NCI-H446 treated with DMSO at 0.1 percent for 48 hours (cell line): Measurements from ENCODE around the gene SELE.
A peak's percentile ranks its signal among the peaks of the same experiment; 100 is the strongest.
"Not testable (repeated sequence)": the region's sequence is repeated elsewhere in the genome, so short reads cannot be mapped to it uniquely, and the experiment has no call there.

ENCODE experiments used
- DNase-seq: peaks from one replicate; lab custom pipeline; 2025; lab: John Stamatoyannopoulos, UW

The SELE gene

DNA sequence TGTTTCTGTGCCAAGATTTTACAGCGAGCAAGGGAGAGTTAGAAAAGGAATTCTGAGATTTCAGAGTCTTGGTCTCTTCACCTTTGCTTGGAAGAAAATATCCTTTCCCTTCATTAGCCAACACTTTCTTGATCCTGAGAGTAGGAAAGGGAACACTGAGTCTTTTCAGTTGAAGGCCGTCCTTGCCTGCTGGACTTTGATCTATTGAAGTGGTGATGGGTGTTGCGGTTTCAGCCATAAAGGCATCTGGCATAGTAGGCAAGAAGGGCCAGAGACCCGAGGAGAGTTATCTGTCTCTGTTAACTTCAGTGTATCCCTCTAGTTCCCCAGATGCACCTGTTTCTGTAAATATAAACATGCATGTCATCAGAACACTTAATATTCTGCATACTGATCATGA, 9.7 kb downstream of the SELE start:
- no peak for DNase-seq

DNA sequence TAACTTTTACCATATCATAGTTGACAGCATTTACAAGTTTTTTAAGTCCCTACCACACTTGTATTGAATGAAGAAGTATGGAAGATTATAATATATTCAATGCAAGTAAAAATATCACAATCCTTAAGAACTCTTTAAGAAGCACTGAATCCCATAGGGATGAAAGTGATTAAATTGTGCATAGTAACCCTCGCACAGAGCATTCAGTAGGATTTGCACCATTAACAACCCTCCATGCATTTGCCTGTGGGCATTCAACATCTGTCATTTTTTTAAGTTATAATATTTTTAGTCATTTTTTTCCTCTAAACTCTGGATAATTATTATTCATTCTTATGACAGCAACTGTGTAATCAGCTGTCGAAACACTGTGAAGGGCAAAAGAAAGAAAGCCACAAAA, 10.1 kb downstream of the SELE start:
- no peak for DNase-seq

DNA sequence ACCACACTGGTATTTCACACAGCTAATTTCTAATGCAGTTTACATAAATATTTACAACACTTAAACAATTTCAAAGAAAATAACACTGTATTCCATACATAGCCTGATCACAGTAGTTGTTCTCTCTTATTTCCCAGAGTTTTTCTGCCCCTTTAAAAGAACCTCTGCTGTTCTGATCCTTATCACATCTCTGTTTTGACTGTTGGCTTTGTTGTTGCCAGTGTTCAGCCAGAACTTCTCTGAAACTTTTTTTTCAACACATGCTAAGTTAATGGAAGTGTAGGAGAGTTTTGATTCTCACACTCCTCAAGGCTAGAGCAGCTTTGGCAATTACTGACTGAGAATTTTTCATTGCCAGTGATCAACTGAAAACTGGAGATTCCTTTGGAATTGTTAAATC, 11.1 kb downstream of the SELE start:
- DNase-seq: no peak

DNA sequence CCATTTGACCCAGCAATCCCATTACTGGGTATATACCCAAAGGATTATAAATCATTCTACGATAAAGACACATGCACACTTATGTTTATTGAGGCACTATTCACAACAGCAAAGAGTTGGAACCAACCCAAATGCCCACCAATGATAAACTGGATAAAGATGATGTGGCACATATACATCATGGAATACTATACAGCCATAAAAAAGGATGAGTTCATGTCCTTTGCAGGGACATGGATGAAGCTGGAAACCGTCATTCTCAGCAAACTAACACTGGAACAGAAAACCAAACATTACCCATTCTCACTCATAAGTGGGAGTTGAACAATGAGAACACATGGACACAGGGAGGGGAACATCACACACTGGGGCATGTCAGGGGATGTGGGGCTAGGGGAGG, 18.8 kb downstream of the SELE start:
- not testable (repeated sequence) for DNase-seq

DNA sequence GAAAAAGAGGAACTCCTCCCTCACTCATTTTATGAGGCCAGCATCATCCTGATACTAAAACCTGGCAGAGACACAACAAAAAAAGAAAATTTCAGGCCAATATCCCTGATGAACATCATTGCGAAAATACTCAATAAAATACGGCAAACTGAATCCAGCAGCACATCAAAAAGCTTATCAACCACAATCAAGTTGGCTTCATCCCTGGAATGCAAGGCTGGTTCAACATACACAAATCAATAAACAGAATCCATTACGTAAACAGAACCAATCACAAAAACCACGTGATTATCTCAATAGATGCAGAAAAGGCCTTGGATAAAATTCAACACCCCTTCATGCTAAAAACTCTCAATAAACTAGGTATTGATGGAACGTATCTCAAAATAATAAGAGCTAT, 20.8 kb downstream of the SELE start:
- DNase-seq: not testable (repeated sequence)

DNA sequence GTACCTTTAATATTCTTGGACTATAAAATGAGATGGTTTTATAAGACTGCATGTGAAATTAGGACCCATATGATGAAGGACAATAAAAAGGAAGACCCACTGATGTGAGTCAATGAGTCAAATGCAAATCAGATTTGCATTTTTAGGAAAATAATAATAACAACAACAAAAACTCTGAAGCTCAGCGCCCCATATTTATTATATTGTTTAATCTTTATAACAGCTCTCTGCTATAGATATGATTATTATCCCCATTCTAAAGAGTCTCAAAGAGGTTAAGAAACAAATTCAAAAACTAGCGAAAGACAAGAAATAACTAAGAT, 21.6 kb downstream of the SELE start:
- no peak for DNase-seq

DNA sequence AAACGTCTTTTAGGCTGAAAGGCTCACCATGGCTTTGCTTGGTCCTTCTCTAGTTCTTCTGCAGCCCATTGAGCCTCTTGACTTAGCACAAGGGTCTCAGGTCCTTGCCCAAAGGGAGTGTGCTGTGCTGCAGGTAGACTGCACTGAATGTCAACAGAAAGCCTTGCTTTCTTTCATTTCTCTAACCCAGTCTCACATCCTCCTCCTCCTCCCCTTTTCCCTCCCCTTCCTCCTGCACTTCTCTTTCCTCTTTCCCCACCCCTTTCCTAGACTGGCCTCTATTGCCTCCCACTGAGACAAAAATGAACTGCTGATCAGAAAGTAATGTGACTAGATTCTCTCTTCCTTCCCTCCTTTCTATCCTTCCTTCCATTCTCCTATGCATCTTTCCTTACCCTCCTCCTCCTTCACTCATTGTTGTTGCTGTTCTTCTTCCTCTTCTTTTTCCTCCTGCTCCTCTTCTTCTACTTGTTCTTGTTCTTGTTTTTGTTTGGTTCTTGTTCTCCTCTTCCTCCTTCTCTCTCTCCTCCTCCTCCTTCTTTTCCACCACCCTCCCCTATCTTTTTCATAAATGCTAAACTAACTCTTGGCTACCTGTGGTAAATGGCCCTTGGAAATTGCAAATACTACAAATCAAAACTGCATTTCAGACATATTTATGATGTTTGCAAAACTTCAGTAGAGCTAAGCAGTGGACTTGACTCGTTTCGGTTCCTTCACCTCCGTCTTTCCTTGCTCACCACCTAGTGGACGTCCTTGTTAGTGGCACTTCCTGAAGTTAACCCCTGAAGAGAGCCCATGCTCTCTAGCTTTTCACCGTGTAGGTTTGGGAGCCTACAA, 22.2 kb downstream of the SELE start, which contains the start of gene SELL:
SELL (minus strand) TSS at position 152 of the 840 bp plus-strand sequence; CDS start at position 30, 122 bp downstream.
- DNase-seq: peak; percentile 22

DNA sequence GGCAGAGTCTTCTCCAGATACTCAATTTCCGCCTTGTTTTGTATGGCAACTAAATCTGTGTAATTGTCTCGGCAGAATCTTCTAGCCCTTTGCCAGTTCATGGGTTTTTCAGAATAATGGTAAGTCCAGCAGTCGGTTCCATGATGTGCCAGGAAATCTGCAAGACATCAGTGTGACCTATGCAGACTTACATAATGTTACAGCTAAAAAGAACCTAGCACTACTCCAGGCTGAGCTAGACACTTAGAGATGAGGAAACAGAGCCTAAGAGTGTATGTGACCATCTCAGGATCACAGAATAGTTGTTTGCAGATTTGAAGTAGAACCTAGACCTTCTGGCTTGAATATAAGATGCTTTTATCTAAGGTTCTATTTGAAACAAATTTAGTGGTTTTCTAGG, 25.2 kb downstream of the SELE start:
- DNase-seq: no peak

DNA sequence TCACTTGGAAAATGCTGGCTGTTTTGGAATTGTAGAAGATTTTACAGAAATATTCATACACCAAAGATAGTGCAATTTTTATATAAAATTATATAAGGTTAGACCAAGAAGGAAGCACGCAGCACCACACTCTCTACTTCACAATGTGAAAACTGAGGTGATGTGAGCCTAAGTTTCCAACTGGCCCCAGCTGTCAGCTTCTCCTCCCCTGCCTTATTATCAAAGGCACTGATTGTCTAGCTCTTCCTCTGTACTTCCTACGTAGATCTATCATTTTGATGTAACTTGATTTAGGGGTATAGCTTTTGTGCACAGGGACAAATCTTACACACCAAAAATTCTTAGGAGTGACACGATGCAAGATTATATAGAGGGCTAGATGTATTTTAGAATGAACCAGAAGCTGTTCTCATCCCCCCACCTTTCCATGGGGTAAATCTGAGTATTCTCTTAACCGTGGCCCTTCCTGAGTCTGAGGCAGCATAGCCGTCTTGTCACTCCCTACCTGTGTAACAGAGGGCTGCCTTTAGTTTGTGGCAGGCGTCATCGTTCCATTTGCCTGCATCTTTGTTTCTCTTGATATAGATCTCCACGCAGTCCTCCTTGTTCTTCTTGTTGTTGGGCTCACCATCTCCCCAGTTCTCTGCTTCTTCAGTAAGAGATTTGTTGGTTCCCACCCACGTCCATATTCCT, 25.8 kb downstream of the SELE start:
- DNase-seq: no peak

DNA sequence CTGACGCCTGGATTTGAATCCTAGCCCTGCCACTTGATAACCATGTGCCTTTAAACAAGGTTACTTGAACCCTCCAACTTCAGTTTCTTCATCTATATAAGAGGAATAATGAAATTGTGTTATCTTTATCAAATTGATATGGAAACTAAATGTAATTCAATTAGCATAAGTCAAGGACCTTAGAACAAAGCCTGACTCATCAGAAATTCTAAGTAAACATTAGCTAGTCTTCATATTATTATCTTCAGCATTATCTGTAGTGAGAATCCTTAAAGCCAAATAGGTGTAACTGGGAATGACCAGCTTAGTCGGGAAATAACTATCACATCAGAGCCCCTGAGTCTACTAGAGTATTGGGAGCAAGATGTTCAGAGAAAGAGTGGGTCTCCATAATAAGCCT, 29.1 kb downstream of the SELE start:
- no peak for DNase-seq

DNA sequence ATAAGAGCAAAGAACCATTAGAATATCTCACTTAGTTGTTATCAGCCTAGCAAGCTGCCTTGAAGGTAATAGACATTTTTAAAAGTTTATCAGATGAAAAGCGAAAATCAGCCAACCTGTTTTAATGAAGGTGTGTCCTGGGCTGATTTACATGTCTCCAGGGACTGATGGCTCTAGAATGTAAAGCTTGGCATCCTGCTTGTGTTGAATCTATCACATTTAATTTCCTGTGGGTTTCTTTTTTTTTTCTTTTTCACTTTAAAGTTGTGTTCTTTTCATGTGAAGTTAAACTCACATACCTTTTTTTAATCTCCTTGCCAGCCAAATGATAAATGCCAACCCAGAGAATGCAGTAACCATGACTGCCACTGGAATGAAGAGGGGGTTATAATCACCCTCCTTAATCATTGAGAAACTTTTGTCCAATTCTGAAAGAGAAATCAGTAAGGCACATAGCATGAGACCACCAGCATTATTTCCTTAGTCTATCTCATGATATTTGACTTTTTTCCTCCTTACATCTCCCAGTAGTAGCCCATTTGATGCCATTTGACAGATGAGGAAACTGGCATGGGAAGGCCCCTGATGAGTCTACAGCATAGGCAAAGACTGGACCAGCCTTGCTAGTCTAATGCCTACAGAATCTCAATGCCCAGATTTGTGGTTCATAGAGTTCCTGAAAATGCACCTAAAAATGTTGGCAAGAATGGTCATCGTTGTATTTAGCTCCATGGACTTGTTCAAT, 32.4 kb downstream of the SELE start:
- no peak for DNase-seq

DNA sequence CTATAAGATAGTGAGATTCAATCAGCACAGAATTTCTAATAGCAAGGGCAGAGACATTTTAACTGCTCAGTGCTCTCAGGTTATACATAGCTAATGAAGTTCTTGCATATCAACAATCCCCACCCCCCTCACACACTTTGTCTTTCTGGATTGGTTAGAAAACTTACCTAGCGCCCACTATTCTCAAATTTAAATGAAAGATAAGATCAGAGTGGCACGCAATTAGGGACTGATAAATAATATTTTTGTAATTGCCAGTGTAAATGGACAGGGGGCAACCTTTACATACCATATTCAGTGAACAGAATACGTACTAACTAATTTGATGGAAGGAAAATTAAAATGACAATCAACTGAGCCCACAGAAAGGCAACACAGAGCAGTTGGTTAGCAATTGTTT, 34.2 kb downstream of the SELE start:
- no peak for DNase-seq

DNA sequence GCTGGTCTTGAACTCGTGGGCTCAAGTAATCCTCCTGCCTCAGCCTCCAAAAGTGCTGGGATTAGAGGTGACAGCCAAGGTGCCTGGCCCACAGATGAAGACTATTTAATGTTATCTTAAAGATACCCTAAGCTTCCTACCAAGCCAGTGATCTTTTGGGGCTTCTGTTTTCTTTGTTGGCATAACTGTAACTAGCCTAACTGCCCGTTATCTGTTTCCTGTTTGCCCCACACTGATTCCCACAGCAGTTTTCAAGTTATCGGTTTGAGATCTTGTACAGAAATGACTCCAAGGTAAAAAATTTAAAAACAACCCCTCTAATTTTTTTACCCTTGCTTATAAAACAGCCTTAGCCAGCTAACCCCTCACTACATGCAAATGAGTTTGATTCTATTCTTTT, 34.9 kb downstream of the SELE start:
- DNase-seq: no peak

DNA sequence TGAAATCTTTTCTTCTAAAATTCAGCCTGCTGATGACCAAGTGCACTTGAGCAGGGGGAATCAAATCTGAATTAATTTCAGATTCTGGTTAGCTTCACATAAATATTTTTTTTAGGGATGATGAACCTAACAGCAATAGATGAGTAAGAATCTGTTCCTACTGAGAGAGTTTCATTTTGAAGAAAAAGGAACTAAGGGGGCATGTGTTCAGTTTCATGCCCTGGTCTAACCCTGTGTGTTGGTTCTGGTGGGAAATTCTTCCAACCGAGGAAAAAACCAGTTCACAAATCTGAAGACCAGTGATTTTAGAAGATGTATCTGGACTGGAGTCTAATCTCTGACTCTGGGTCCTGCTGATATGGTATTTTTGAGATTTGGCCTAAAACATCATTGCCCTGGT, 36.1 kb downstream of the SELE start:
- DNase-seq: no peak

DNA sequence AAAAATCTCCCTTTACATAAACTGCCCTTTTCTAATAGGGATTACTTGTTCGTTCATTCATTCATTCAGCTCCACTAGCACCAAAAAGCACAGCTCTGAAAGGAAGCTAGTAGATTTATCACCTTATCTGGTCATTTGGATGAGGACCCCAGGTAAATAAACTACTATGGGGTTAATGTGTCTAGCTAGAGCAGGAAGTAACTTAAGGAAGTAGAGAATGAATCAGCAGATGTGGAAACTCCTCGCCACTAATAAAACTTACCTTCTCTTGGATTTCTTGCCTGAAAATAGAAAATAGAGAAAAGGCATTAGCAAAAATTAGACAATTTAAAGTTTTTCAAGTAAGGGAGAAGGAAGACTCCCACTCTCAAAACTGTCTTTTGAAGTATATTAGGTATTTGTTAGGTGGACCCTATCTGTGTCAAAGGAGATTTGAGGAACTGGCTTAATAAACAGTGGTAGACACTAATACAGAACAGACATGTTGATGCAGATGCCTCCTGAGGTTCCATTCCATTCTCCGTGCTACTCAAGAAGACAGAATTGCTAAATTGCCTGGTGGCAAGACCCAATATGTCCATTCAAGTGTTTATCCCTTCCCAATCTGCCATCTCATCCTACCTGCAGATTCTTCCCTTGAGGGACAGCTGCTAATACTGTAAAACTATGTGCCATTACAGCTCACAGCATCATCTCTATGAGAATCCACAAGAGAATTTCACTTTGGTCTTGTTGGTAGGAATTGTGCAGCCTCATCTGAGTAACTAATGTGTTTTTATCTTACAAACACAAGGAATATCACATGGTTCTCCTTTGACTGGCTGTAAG, 37.4 kb downstream of the SELE start:
- DNase-seq: no peak

DNA sequence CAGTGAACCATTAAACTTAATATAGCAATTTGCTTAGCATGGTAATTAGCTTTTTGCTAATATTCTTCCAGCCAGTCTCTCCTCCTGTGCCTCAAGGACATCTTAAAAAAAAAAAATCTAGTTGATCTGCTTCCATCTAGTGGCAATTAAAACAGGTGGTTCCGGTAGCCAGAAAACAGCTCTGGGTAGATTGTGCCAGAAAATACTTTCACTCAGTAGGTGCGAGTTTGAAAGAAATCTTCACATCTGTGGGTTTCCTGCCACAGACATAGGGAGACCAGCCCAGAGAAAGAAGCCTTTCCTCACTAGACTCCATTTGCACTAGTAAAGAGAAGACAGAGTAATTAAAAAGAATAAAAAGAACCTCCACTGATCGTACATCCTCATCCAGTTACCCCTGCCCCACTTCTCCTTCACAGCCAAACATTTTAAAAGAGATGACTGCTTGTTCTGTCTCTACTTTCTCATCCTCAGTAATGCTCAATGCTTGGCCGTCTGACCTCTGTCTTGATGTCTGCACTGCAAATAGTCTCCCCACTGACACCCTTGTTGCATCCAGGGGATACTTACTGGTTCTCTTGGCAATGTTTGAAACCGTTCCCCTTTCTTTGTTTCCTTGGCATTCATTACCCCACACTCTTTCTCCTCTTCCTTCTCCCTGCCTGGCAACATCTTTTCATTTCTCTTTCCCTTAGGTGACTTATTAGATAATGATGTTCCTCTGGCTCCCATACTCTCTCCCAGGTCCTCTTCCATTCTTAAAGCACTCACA, 39.4 kb downstream of the SELE start:
- no peak for DNase-seq

DNA sequence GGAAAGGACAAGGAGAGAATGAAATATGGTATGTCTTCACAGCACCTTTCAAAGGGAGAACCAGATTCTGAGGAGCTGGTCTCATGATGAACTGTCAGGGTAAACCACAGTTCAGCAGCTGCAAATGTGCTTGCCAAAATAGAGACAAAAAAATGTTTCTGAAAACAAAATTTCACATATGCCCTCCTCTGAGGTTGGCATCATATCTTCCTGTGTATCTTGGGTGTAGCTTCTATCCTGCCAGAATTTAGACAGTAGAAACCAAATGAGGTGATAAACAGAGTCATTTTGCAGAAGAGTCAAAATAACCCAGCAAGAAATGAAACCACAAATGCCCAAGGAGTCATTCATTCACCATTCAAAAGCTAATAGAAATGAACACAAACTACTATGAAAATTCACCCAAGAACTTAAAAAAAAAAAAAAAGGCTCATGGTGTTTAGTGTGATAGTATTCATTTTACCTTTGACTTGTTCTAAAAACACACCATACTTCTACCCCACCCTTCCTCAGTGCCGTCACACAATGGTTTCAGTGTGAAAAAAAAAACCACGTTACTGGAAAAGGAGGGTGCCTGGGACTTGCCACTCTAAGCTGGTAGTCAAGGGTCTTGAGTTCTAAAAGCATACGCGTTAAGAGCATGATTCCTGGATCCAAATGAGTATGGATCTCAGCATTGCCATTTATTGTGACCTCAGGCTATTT, 41.0 kb downstream of the SELE start:
- DNase-seq: no peak

DNA sequence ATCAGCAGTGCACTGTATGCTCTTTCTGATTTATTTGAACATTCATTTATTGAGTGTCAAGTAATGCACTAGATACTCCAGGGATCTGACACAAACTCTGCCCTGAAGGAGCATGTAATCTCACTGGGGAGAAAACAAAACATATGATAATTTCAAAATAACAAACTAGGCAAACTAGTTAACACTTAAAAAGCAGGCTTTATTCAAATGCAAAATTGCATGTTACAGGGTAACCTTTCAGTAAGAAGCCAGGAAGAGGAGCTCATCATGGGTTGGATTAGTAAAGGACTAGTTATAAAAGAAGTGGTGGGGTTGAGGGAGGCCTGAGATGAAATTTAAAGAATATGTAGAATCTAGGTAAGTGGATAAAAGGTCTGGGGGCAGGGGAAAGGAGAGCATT, 43.4 kb downstream of the SELE start:
- DNase-seq: no peak

DNA sequence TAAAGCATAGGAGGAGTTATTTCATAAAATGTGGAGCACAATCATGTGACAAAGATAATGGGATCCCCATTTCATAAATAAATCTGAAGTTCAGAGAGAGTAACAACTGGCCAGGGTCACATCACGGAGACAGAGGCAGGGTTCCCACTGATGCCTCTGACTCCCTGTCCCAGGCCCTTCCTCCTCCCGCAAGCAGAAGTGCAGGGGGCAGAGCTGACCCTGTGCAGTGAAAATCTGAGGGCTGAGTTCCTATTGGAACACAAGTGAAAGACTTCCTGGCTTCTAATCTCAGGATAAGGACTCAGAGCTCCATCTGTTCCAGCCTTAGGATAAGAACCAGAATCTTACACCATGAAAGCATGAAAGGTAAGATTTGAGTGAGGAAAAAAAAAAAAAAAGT, 44.5 kb downstream of the SELE start:
- no peak for DNase-seq

DNA sequence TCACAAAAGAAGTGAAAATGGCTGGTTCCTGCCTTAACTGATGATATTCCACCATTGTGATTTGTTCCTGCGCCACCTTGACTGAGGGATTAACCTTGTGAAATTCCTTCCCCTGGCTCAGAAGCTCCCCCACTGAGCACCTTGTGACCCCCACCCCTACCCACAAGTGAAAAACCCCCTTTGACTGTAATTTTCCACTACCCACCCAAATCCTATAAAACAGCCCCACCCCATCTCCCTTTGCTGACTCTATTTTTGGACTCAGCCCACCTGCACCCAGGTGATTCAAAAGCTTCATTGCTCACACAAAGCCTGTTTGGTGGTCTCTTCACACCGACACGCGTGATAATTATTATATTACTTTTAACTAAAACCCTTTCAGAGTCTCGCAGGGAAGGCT, 45.5 kb downstream of the SELE start:
- not testable (repeated sequence) for DNase-seq

DNA sequence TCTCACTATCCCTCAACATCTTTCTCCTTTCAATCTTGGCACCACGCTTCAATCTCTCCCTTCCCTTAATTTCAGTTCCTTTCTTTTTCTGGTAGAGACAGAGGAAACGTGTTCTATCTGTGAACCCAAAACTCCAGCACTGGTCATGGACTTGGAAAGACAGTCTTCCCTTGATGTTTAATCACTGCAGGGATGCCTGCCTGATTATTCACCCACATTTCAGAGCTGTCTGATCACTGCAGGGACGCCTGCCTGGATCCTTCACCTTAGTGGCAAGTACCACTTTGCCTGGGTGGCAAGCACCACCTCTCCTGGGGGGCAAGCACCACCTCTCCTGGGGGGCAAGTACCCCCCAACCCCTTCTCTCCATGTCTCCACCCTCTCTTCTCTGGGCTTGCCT, 50.2 kb downstream of the SELE start:
- DNase-seq: no peak
